HEK293 (cell line): ENCODE data around the gene FOXP1.
A peak's percentile ranks its signal among the peaks of the same experiment; 100 is the strongest.

Experiments used
- GLIS2 ChIP-seq: fragments of 450-650 bp; formaldehyde crosslinking; IDR thresholded peaks from 2 replicates; pipeline ENCODE4 v1.5.1; 2016; ENCODE audit warnings: missing biosample characterization, missing genetic modification characterization
- IKZF3 ChIP-seq: fragments of 450-650 bp; IDR thresholded peaks from 2 replicates; pipeline ENCODE4 v1.5.0; 2018; ENCODE audit warnings: missing biosample characterization, mild to moderate bottlenecking, missing genetic modification characterization, moderate library complexity
- PRDM10 ChIP-seq: fragments of 450-650 bp; formaldehyde crosslinking; IDR thresholded peaks from 2 replicates; pipeline ENCODE4 v1.5.1; 2016; ENCODE audit warnings: missing biosample characterization, missing genetic modification characterization
- ZBTB11 ChIP-seq: fragments of 450-650 bp; formaldehyde crosslinking; conservative IDR thresholded peaks from 2 replicates; pipeline ENCODE4 v1.5.1; 2016; ENCODE audit warnings: low read depth, missing biosample characterization, missing genetic modification characterization
- ZBTB48 ChIP-seq: fragments of 450-650 bp; formaldehyde crosslinking; IDR thresholded peaks from 2 replicates; pipeline ENCODE4 v1.5.1; 2016; ENCODE audit warnings: missing biosample characterization, missing genetic modification characterization
- ZBTB49 ChIP-seq: fragments of 450-650 bp; formaldehyde crosslinking; IDR thresholded peaks from 2 replicates; pipeline ENCODE4 v1.5.1; 2016; ENCODE audit warnings: missing biosample characterization, missing genetic modification characterization, low read depth
- ZFP3 ChIP-seq: fragments of 450-650 bp; formaldehyde crosslinking; IDR thresholded peaks from 2 replicates; pipeline ENCODE4 v1.5.1; 2016; ENCODE audit warnings: low read depth, missing biosample characterization, missing genetic modification characterization
- ZFP37 ChIP-seq: fragments of 450-650 bp; formaldehyde crosslinking; IDR thresholded peaks from 2 replicates; pipeline ENCODE4 v1.5.1; 2016; ENCODE audit warnings: missing biosample characterization, missing genetic modification characterization
- ZNF202 ChIP-seq: fragments of 450-650 bp; formaldehyde crosslinking; IDR thresholded peaks from 2 replicates; pipeline ENCODE4 v1.5.1; 2016; ENCODE audit warnings: missing biosample characterization, missing genetic modification characterization, borderline replicate concordance
- ZNF211 ChIP-seq: fragments of 450-650 bp; formaldehyde crosslinking; IDR thresholded peaks from 2 replicates; pipeline ENCODE4 v1.5.1; 2016; ENCODE audit warnings: low read depth, missing biosample characterization, missing genetic modification characterization
- ZNF248 ChIP-seq: fragments of 450-650 bp; formaldehyde crosslinking; IDR thresholded peaks from 2 replicates; pipeline ENCODE4 v1.5.1; 2017; ENCODE audit warnings: missing biosample characterization, missing genetic modification characterization
- ZNF280D ChIP-seq: fragments of 450-650 bp; formaldehyde crosslinking; IDR thresholded peaks from 2 replicates; pipeline ENCODE4 v1.5.1; 2016; ENCODE audit warnings: missing biosample characterization, missing genetic modification characterization
- ZNF362 ChIP-seq: fragments of 450-650 bp; formaldehyde crosslinking; IDR thresholded peaks from 2 replicates; pipeline ENCODE4 v1.5.1; 2016; ENCODE audit warnings: missing biosample characterization, missing genetic modification characterization
- ZNF366 ChIP-seq: fragments of 450-650 bp; formaldehyde crosslinking; conservative IDR thresholded peaks from 2 replicates; pipeline ENCODE4 v1.5.1; 2016; ENCODE audit warnings: missing biosample characterization, missing genetic modification characterization
- ZNF529 ChIP-seq: fragments of 450-650 bp; formaldehyde crosslinking; IDR thresholded peaks from 2 replicates; pipeline ENCODE4 v1.5.1; 2017; ENCODE audit warnings: missing genetic modification characterization, missing biosample characterization; ENCODE audit not compliant: insufficient replicate concordance
- ZNF548 ChIP-seq: fragments of 450-650 bp; formaldehyde crosslinking; IDR thresholded peaks from 2 replicates; pipeline ENCODE4 v1.5.1; 2016; ENCODE audit warnings: missing biosample characterization, missing genetic modification characterization
- ZNF645 ChIP-seq: fragments of 450-650 bp; formaldehyde crosslinking; IDR thresholded peaks from 2 replicates; pipeline ENCODE4; 2016; ENCODE audit warnings: missing biosample characterization, missing genetic modification characterization
- ZNF704 ChIP-seq: fragments of 450-650 bp; formaldehyde crosslinking; IDR thresholded peaks from 2 replicates; pipeline ENCODE4 v1.5.1; 2016; ENCODE audit warnings: missing biosample characterization, missing genetic modification characterization
- ZNF792 ChIP-seq: fragments of 450-650 bp; formaldehyde crosslinking; IDR thresholded peaks from 2 replicates; pipeline ENCODE4 v1.5.1; 2016; ENCODE audit warnings: missing biosample characterization, missing genetic modification characterization
- ZSCAN5A ChIP-seq: fragments of 450-650 bp; formaldehyde crosslinking; IDR thresholded peaks from 2 replicates; pipeline ENCODE4 v1.5.1; 2016; ENCODE audit warnings: missing biosample characterization, missing genetic modification characterization
- ZXDB ChIP-seq: fragments of 450-650 bp; formaldehyde crosslinking; IDR thresholded peaks from 2 replicates; pipeline ENCODE4 v1.5.1; 2016; ENCODE audit warnings: missing biosample characterization, missing genetic modification characterization

Gene FOXP1

GRCh38 chr3:71578054-71578751, 5.3 kb downstream of the FOXP1 start (continued):
- no peak for TF ChIP-seq PRDM10 (tag by site-specific recombination)
- no peak for TF ChIP-seq ZBTB48 (tag by site-specific recombination)
- 0 out of 2 replicates have a peak, but pooled peaks have one; percentile 1 for TF ChIP-seq ZNF362
- no peak for TF ChIP-seq ZNF280D
- TF ChIP-seq ZNF792 (tag by site-specific recombination): no peak
- peak; percentile 53; the same call in 1 of the 2 replicates for TF ChIP-seq ZXDB (tag by site-specific recombination)
- no peak for TF ChIP-seq ZNF645
- TF ChIP-seq ZBTB11 (tag by site-specific recombination): no peak
- no peak for TF ChIP-seq ZNF529
- 0 out of 2 replicates have a peak, but pooled peaks have one; percentile 9 for TF ChIP-seq IKZF3 (tag by site-specific recombination)
- TF ChIP-seq GLIS2 (tag by site-specific recombination): no peak
- no peak for TF ChIP-seq ZNF248 (tag by site-specific recombination)
- TF ChIP-seq ZNF366: peak; percentile 11; the same call in 1 of the 2 replicates
- no peak for TF ChIP-seq ZSCAN5A (tag by site-specific recombination)
- no peak for TF ChIP-seq ZFP3
- TF ChIP-seq ZNF202: no peak
- TF ChIP-seq ZNF211 (tag by site-specific recombination): no peak
- no peak for TF ChIP-seq ZFP37 (tag by site-specific recombination)
- TF ChIP-seq ZNF548 (tag by site-specific recombination): no peak
- no peak for TF ChIP-seq ZBTB49
- no peak for TF ChIP-seq ZNF704 (tag by site-specific recombination)
